ENCODE data around the gene ATF6.

Gene ATF6, protein sequence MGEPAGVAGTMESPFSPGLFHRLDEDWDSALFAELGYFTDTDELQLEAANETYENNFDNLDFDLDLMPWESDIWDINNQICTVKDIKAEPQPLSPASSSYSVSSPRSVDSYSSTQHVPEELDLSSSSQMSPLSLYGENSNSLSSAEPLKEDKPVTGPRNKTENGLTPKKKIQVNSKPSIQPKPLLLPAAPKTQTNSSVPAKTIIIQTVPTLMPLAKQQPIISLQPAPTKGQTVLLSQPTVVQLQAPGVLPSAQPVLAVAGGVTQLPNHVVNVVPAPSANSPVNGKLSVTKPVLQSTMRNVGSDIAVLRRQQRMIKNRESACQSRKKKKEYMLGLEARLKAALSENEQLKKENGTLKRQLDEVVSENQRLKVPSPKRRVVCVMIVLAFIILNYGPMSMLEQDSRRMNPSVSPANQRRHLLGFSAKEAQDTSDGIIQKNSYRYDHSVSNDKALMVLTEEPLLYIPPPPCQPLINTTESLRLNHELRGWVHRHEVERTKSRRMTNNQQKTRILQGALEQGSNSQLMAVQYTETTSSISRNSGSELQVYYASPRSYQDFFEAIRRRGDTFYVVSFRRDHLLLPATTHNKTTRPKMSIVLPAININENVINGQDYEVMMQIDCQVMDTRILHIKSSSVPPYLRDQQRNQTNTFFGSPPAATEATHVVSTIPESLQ

DNA sequence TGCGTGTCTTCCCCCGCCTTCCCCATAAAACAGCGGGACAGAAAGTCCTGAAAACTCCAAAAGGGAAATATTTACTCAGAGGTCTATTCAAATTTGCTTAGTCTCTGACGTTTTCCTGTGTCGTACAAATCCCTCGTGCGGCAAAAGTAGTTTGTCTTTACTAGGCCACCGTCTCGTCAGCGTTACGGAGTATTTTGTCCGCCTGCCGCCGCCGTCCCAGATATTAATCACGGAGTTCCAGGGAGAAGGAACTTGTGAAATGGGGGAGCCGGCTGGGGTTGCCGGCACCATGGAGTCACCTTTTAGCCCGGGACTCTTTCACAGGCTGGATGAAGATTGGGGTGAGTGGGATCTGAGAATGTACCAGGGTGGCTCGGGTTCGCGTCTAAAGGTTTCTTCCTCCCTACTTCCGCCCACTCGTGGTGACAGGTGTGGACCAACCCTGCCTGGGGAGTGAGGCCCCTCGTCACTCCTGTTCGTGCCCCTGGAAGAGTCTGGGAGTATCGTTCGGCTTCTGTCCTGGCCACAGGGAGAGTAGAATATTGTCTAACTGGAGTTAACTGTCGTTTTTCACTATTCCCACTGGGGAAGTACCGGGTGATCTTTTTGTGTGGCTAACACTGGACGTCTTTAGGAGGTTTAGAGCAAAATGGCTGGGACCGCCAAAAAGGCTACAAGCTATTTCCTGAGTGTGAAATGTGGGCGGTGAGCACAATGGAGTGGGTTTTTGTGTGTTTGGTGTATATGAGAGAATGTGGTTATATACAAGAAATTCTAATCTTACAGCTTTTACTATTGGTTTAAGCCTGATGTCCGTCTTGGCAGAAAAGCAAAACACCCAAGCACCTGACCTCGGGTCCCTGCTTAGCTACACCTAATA lies at the start of gene ATF6:
ATF6 (plus strand) TSS at position 219 of the 880 bp plus-strand sequence; CDS start at position 260, 41 bp downstream.
- H3K9me2 ChIP-seq (replicated peaks; ENCODE audit: control insufficient read depth, low read length), result no peaks in the 10 kb centered on the region
- H3K9me3 ChIP-seq (ENCODE audit: control insufficient read depth, insufficient read depth, low read length), result no peaks in the 10 kb centered on the region
- H4K20me1 ChIP-seq (ENCODE audit: control insufficient read depth, insufficient read depth, low read depth, low read length), result peaks cover 10% of the 10 kb centered on the region; the same call in 1 of the 2 replicates
- H3K4me2 ChIP-seq (ENCODE audit: low read length), result peak within 1 kb of the TSS; percentile 82
- H3K36me3 ChIP-seq (ENCODE audit: control insufficient read depth, low read length), result peaks cover 7% of the 10 kb centered on the region
- peak within 1 kb of the TSS; percentile 82 for H3K27ac ChIP-seq (ENCODE audit: low read depth, low read length)
- H3K4me3 ChIP-seq (ENCODE audit: low read length), result peak within 1 kb of the TSS; percentile 100
- H3K4me1 ChIP-seq (ENCODE audit: control insufficient read depth, low read length), result peaks cover 29% of the 10 kb centered on the region
- H3F3A ChIP-seq (ENCODE audit: control insufficient read depth, insufficient read depth), result peaks cover 25% of the 10 kb centered on the region
- peaks cover 53% of the 10 kb centered on the region for H3K79me2 ChIP-seq (ENCODE audit: control insufficient read depth, low read length)
- TF ChIP-seq, protein P1, sequence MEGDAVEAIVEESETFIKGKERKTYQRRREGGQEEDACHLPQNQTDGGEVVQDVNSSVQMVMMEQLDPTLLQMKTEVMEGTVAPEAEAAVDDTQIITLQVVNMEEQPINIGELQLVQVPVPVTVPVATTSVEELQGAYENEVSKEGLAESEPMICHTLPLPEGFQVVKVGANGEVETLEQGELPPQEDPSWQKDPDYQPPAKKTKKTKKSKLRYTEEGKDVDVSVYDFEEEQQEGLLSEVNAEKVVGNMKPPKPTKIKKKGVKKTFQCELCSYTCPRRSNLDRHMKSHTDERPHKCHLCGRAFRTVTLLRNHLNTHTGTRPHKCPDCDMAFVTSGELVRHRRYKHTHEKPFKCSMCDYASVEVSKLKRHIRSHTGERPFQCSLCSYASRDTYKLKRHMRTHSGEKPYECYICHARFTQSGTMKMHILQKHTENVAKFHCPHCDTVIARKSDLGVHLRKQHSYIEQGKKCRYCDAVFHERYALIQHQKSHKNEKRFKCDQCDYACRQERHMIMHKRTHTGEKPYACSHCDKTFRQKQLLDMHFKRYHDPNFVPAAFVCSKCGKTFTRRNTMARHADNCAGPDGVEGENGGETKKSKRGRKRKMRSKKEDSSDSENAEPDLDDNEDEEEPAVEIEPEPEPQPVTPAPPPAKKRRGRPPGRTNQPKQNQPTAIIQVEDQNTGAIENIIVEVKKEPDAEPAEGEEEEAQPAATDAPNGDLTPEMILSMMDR (IDR thresholded peaks at IDR 0.05; ENCODE audit: low read depth, low read length, poor library complexity, severe bottlenecking), result no peak
- TF ChIP-seq EZH2phosphoT487 (IDR thresholded peaks at IDR 0.05; ENCODE audit: borderline replicate concordance, low read length), result no peak
- H3K27me3 ChIP-seq (ENCODE audit: control insufficient read depth, low read length), result no peaks in the 10 kb centered on the region; the same call in 1 of the 2 replicates

DNA sequence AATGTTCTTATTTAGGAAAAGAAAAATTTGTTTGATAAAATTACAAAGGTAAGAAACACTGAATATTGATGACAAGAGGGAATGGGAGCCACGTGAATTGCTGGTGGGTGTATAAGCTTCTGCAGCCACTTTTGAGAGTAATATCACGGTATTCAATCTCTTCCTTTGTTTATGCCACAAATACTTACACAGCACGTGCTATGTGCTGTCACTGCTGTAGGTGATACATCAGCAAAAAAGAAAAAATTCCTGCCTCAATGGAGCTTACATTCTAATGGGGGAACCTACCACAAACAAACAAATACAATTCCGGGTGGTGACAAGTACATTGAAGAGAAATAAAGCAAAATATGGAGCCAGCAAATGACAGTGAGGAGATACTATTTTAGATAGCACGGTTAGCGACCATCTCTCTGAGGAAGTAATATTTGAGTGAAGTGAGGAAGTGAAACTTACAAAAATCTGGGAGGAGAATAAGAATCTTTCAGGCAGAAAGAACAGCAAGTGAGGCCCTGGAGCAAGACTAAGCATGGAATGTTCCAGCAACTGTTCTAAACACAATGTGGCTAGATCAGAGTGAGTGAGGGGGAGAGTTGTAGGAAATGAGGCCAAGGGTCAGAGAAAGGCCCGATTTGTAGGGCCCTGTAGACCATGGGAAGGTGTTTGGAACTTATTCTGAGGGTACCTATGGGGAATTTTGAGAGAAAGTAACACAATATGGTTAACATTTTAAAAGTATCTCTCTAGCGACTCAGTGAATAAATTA lies 47.4 kb upstream of the ATF6 start:
- Histone ChIP-seq H3K4me2 (ENCODE audit: low read length) (peak overlapping the region; percentile 75), H3K4me1 (ENCODE audit: control insufficient read depth, low read length) (peaks cover 93% of the 10 kb centered on the region), H3K36me3 (ENCODE audit: control insufficient read depth, low read length) (peaks cover 12% of the 10 kb centered on the region), H3K79me2 (ENCODE audit: control insufficient read depth, low read length) (no peaks in the 10 kb centered on the region), H3K27ac (ENCODE audit: low read depth, low read length) (peak overlapping the region; percentile 94), H3K27me3 (ENCODE audit: control insufficient read depth, low read length) (no peaks in the 10 kb centered on the region), H3K9me2 (replicated peaks; ENCODE audit: control insufficient read depth, low read length) (no peaks in the 10 kb centered on the region), H3K9me3 (ENCODE audit: control insufficient read depth, insufficient read depth, low read length) (no peaks in the 10 kb centered on the region), H4K20me1 (ENCODE audit: control insufficient read depth, insufficient read depth, low read depth, low read length) (no peaks in the 10 kb centered on the region), H3F3A (ENCODE audit: control insufficient read depth, insufficient read depth) (peaks cover 56% of the 10 kb centered on the region), H3K4me3 (ENCODE audit: low read length) (peak overlapping the region; percentile 61)
- no peak for TF ChIP-seq EZH2phosphoT487 (IDR thresholded peaks at IDR 0.05; ENCODE audit: borderline replicate concordance, low read length)
- TF ChIP-seq, protein P1 (IDR thresholded peaks at IDR 0.05; ENCODE audit: low read depth, low read length, poor library complexity, severe bottlenecking), result no peak

DNA sequence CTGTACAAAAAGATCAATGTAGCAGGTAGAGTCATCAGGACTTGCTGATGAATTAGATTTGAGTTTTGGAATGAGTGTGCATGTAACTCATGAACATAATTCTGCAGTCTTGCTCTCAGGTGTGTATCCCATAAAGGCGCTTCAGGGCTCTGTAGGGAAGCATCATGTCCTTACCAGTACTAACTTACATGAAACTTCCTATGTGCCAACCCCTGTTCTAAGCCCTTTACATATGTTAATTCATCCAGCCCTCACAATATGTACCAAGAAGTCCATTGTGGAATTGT lies 46.9 kb upstream of the ATF6 start:
- no peaks in the 10 kb centered on the region for H3K9me2 ChIP-seq (replicated peaks; ENCODE audit: control insufficient read depth, low read length)
- peaks cover 7% of the 10 kb centered on the region for H3K36me3 ChIP-seq (ENCODE audit: control insufficient read depth, low read length)
- peaks cover 88% of the 10 kb centered on the region for H3K4me1 ChIP-seq (ENCODE audit: control insufficient read depth, low read length)
- peak overlapping the region; percentile 61 for H3K4me3 ChIP-seq (ENCODE audit: low read length)
- peaks cover 50% of the 10 kb centered on the region for H3F3A ChIP-seq (ENCODE audit: control insufficient read depth, insufficient read depth)
- H3K9me3 ChIP-seq (ENCODE audit: control insufficient read depth, insufficient read depth, low read length), result no peaks in the 10 kb centered on the region
- H3K4me2 ChIP-seq (ENCODE audit: low read length), result peak overlapping the region; percentile 75
- H3K79me2 ChIP-seq (ENCODE audit: control insufficient read depth, low read length), result no peaks in the 10 kb centered on the region
- no peaks in the 10 kb centered on the region for H3K27me3 ChIP-seq (ENCODE audit: control insufficient read depth, low read length)
- H4K20me1 ChIP-seq (ENCODE audit: control insufficient read depth, insufficient read depth, low read depth, low read length), result no peaks in the 10 kb centered on the region
- no peak for TF ChIP-seq EZH2phosphoT487 (IDR thresholded peaks at IDR 0.05; ENCODE audit: borderline replicate concordance, low read length)
- TF ChIP-seq, protein P1 (IDR thresholded peaks at IDR 0.05; ENCODE audit: low read depth, low read length, poor library complexity, severe bottlenecking), result no peak
- H3K27ac ChIP-seq (ENCODE audit: low read depth, low read length), result peak overlapping the region; percentile 94

All from DOHH2 (cell line).